Measurements from ENCODE around the gene TBC1D1.
"Not testable (repeated sequence)": the region's sequence is repeated elsewhere in the genome, so short reads cannot be mapped to it uniquely, and the experiment has no call there.

TBC1D1 gene

DNA sequence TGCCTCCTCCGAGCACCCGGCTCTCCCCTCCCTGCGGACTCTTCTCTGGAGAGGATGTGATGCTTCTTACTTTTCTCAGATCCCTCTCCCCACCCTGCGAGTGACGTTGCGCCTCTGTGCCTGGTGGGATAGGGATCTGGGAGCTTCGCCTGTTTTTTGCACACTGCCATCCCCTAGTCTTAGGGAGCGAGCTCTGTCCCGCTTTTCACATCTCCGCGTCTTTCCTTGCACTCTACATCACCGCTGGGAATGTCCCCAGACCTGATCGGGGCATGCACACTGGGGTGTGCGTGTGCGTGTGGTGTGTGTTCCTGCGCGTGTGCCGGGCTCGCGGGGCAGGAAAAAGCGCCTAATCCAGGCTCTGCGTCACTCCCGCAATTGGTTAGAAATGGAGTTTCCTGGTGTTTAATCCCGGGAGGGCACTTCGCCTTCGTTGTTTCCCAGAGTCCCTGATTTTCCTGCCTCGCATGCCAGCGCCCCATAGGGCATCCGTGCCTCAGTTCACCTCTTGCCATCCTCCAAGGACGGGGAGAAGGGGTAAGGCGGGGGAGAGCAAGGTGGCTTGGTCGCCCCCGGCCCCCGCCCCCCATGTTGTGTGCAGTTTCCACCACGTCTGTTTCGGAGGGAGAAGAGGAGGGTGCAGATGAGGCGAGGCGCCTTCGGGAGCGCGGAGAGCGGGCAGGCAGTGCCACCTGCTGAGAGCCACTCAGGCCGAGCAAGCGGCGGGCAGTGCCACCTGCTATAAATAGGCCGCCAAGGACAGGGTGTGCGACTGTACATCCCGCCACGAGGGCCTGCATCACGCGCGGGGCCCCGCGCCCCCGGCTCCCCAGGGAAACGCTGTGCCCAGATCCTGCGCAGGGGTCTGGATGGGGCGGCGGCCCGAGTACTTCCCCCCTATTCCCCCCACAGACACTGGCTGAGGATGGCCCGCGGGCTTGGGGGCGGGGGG is 759 bp upstream of the TBC1D1 start:
- peak in 1 of 2 experiments; percentile 29 for DNase-seq

- DNase-seq = no peak
Measured at GRCh38 chr4:37891260-37892159, 626 bp downstream of the TBC1D1 start.

DNA sequence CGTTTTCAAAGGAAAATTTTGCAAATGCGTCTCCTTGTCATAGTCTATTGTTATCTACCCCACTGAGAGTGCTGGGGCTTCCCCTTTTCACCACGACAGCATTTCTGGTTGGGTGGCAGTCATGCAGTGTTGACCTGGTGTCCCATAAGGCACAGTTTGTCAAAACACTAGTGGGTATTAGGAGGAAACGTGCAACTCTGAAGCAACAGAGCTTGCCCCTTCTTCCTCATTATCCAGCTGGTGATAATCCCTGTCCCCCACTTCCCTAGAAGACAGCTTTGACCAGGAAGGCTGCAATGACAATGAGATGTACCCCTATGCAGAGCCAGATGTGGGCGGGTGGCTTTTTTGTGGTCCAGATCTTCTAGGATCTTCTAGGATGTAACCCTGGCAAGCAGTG is 1.8 kb downstream of the TBC1D1 start:
- no peak for DNase-seq

DNA sequence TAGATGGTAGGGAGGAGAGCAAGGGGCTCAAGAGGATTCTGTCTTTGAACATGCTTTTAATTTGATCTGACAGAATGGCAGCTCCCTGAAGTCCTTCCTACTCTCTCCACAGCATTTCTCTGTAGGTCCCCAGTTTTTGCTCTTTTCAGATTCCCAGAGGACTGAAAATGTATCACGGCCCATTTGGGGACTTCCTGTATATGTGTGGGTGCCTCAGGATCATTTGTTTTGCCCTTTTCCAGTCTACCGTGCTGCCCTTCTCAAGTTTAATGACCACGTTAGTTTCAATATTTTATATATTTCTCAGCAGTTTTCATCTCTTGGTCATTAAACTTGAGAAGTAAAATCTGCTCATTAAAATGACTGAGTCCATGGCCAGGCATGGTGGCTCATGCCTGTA is 2.3 kb downstream of the TBC1D1 start:
- DNase-seq = no peak

DNA sequence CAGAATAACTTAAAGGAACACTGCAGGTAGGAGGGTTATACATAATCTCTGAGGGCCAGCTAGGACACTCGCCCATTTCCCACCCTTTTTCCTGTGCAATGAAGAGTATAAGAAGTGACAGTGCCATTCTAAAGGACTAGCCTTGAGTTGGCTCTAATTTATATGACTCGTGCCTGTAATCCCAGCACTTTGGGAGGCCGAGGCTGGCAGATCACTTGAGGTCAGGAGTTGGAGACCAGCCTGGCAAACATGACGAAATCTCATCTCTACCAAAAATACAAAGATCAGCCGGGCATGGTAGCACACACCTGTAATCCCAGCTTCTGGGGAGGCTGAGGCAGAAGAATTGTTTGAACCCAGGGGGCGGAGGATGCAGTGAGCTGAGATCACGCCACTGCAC is 4.4 kb downstream of the TBC1D1 start:
- DNase-seq = no peak

DNA sequence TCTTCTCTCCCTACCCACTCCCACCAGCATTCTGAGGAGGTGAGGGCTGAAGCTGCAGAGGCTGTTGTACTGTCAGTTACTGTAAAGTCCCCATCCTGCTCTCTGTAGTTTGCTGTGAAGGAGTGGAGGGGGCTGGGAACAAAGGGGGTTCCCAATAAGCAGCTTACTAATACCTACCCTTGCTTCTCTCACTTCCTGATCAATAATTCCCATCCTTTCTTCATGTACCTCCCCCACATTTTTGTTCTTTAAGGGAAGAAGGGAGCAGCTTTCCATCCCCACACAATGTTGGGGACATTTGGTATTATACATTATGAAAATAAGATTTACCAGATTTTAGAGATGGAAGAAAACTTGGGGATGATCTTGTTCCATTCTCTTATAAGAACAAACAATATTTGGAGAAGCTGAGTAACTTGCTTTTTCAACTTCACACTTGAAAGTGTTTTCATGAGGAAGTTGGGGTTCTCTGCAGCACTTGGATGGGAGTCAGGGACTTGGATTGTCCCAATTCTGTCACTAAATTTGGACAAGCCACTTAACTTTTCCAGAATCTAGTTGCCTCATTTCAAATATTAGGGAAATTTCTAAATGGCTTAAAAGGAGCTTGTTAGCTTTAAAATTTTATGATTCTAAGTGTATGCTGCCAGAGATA is 5.4 kb downstream of the TBC1D1 start:
- no peak for DNase-seq

DNA sequence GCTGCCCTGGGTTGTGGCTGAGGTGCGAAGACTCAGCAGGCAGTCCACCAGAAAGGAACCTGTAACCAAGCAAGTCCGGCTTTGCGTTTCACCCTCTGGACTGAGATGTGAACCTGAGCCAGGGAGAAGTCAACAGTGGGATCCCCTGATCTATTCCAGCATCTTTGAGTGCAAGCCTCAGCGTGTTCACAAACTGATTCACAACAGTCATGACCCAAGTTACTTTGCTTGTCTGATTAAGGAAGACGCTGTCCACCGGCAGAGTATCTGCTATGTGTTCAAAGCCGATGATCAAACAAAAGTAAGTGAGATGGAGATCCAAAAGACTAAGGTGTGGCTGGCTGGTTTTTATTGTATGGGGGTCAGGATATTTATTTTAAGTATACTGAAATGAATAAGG is 11.3 kb downstream of the TBC1D1 start:
- no peak for DNase-seq

GRCh38 chr4:37902738-37903693 is 12.1 kb downstream of the TBC1D1 start:
- DNase-seq = no peak

GRCh38 chr4:37903901-37904300 is 13.0 kb downstream of the TBC1D1 start:
- DNase-seq = no peak

- DNase-seq = no peak
Measured at GRCh38 chr4:37904824-37905223, 13.9 kb downstream of the TBC1D1 start.

DNA sequence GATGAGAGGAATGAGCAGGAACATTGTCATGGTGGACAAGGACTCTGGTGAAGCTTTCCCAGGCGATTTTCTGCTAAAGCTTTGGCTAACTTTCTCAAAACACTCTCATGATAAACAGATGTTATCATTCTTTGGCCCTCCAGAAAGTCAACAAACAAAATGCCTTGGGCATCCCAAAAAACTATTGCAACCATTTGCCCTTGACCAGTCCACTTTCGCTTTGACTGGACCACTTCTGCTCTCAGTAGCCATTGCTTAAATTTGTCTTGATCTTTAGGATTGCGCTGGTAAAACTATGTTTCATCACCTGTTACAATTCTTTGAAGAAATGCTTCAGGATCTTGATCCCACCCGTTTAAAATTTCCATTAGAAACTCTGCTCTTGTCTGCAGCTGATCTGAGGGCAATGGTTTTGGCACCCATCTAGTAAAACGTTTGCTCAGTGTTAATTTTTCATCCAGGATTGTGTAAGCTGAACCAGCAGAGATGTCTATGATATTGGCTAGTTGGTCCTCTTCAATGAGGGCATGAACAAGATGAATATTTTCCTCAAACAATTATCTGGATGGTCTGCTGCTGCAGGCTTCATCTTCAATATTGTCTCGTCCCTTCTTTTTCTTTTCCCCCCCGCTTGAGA is 14.8 kb downstream of the TBC1D1 start:
- DNase-seq = no peak

- DNase-seq = no peak
Measured at GRCh38 chr4:37908488-37909331, 17.8 kb downstream of the TBC1D1 start.

DNA sequence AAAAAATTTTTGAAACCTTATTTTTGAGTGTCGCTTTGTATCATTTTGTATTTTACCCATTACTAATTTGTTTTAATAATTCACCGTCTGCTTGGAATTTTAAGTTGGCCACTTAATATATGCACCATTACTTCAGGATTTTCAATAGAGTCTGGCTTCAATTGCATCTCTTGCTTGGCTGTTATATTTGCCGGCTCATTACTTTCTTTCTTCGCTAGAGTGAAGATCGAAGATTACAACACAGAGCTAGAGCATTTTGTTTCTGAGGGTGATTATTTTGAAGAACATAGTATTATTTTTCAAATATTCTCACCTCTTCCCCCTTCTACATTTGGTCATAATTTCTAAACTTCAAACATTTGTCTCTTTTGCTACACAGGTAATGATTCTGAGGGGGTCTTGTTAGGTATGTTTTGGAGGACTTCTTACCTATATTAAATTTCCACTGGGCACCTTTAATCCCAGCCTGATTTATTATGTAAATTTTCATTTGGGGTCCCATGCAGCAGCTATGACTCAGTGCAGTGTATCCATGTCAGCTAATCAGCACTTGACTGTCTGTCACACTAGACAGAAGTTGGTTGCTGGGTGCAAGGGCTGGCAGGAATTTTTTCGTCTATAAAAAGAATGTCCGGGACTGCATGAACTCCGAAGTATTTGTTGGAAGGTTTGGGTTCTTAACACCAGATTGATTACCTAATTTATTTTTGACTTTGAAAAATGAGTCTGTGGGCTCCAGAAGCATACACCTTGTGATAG is 18.6 kb downstream of the TBC1D1 start:
- DNase-seq = no peak

- DNase-seq = no peak
Measured at GRCh38 chr4:37910091-37910486, 19.2 kb downstream of the TBC1D1 start.

GRCh38 chr4:37914539-37914938 is 23.7 kb downstream of the TBC1D1 start:
- DNase-seq = no peak

DNA sequence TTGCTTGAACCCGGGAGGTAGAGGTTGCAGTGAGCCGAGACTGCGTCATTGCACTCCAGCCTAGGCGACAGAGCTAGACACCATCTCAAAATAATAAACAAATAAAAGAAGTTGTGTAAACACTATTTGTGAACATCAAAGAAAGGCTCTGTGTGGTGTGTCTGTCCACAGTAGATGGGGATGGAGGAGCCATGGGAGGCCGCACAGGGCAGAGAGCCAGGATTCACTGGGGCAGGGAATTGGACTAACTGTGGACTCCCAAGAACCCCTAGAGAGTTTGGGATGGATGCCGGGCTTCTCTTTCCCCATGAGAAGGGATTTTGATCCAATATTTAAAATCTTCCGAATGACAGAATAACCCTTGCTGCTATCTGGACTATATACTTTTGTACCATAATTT is 26.5 kb downstream of the TBC1D1 start:
- no peak for DNase-seq

DNA sequence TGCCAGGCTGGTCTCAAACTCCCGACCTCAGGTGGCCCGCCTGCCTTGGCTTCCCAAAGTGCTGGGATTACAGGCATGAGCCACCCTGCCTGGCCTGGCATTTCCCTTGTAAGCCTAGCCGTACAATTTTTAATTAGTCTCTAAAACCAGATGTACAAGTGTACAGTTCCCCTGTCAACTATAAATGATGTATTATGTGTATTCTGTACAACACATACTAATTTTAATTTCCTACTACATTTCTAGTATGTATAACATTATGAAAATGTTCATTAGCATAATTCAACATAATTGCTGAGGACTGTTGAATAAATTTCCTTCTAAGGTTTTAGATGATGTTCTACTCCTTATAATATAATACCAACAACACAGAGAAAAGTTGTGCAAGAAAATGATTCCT is 27.8 kb downstream of the TBC1D1 start:
- DNase-seq = no peak

- DNase-seq = no peak
Measured at GRCh38 chr4:37922328-37922727, 31.4 kb downstream of the TBC1D1 start.

DNA sequence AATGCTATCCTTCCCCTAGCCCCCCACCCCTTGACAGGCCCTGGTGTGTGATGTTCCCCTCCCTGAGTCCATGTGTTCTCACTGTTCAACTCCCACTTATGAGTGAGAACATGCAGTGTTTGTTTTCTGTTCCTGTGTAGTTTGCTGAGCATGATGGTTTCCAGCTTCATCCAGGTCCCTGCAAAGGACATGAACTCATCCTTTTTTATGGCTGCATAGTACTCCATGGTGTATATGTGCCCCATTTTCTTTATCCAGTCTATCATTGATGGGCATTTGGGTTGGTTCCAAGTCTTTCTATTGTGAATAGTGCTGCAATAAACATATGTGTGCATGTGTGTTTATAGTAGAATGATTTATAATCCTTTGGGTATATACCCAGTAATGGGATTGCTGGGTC is 32.2 kb downstream of the TBC1D1 start:
- not testable (repeated sequence) for DNase-seq

DNA sequence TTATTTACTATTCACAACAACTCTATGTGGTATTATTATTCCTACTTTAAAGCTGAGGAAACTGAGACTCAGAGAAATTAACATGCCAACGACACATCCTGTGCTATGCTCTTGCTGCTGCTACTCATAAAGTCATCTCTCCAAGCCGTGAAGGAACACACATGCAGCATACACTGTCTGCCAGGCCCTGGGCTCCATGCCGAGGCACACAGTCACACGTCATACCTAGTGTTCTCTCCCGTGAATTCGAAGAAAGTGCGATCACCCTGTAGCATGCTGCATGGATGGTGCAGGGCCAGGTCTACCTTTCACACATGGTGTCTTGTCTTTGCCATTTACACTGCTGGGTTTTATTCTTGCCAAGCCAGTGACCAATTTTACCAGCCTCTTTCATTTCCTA is 34.1 kb downstream of the TBC1D1 start:
- no peak for DNase-seq
